ENCODE measurements around the gene SLC44A3.

- TF ChIP-seq, protein P1, sequence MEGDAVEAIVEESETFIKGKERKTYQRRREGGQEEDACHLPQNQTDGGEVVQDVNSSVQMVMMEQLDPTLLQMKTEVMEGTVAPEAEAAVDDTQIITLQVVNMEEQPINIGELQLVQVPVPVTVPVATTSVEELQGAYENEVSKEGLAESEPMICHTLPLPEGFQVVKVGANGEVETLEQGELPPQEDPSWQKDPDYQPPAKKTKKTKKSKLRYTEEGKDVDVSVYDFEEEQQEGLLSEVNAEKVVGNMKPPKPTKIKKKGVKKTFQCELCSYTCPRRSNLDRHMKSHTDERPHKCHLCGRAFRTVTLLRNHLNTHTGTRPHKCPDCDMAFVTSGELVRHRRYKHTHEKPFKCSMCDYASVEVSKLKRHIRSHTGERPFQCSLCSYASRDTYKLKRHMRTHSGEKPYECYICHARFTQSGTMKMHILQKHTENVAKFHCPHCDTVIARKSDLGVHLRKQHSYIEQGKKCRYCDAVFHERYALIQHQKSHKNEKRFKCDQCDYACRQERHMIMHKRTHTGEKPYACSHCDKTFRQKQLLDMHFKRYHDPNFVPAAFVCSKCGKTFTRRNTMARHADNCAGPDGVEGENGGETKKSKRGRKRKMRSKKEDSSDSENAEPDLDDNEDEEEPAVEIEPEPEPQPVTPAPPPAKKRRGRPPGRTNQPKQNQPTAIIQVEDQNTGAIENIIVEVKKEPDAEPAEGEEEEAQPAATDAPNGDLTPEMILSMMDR (IDR thresholded peaks at IDR 0.05), result no peak
- TF ChIP-seq POLR2A (IDR thresholded peaks at IDR 0.05), result peak; percentile 83
Measured at GRCh38 chr1:94926915-94927404, 106.8 kb downstream of the SLC44A3 start, which contains the start of gene CNN3.
